GM18858 (cell line): ENCODE data around the gene TSC22D2.

Source experiments
- ATAC-seq: cut with Tn5 transposase; IDR thresholded peaks from one replicate; pipeline ENCODE4 v1.9.1; 2021; ENCODE audit not compliant: unreplicated experiment

The TSC22D2 gene

DNA sequence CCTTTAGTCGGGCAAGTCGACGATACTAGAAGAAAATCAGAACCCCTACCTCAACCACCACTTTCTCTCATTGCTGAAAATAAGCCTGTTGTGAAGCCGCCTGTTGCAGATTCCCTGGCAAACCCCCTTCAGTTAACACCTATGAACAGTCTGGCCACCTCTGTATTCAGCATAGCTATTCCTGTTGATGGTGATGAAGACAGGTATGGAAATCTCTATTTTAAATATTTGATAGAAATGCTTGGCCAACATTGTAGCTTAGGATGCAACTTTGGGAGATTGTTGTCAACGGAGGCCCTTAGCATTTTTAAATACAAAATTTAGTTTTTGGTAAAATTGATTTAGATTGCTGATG is 3.0 kb downstream of the TSC22D2 start:
- no peak for ATAC-seq

DNA sequence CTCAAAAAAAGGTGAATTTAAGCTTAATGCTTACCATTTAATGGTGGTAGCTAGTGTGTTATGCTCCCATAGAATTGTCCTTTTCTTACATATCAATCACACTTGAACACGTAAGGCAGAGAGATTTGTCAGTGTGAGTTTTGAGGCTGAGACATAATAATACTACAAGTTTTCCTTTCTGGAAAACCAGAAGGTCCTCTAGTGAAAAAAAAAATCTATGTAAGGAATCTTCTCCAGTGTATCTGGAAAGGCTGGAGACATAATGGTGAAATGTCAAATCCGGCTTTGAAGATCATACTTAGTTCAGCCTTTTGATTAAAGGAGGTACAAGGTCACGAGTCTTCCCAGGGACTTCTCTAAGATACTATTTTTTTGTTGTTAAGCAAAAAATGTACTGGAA is 3.4 kb downstream of the TSC22D2 start:
- no peak for ATAC-seq

DNA sequence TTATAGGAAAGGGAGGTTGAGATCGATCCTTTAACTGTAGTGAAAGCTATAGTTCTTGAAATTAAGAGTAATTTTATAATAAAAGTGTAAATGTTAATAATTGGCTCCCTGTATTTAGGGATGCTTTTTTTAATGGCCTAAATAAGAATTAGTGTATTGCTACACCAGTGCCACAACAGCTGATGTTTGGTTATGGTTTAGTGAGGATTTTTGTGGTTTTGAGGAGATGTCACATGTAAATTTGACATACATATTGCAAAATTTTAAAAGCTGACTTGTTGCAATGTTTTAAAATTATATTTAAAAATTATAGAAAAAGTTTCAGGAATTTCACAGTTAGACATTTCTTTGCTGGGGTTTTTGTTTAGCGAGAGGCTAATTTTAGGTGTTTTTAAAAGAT is 3.9 kb downstream of the TSC22D2 start:
- no peak for ATAC-seq

DNA sequence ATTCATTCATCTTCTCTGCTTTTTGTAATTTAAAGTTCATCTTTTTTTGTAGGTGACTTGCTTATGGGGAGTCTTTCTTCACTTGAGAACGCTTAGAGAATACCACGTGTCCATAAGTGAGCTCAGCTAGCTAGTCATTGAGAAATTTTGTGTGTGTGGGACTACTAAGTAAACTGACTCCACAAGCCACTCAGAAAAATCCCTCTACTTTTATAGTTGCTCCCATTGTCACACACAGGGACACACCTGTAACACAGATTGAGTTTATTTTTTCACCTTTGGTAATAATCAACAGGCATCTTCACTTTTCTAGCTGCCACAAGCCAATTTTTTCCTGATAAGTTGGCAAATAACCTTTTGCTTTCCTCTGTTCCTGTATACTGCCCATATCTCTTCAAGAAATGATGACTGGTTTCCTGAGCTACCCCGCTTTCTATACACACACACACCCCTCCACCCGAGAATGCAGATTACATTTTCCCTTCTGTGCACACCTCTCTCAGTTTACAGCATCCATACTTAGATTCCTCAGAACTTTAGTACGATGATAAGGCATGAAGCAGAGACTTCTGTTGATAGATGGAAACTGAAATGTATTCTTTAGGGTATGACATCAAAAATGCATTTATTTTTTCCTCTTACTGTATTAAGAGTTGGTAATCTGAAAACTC is 4.6 kb downstream of the TSC22D2 start:
- no peak for ATAC-seq

DNA sequence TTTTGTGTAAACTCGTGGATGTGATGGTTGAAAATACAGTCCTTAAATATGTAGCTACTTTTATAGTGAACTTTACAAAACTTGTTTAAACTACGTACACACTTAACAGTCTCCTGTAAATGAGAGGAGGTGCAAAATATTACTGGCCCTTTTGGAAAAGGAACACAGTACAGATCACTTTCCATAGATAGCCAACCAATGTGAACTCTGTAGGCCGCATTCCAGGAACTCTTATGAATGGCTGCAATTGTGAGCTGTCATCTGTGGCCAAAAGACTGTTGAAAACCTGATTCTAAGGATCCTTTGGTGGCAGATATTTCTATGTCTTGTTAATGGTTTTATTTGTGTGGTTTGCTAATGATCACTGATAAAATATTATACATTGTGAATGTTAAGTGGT is 6.2 kb downstream of the TSC22D2 start:
- no peak for ATAC-seq

DNA sequence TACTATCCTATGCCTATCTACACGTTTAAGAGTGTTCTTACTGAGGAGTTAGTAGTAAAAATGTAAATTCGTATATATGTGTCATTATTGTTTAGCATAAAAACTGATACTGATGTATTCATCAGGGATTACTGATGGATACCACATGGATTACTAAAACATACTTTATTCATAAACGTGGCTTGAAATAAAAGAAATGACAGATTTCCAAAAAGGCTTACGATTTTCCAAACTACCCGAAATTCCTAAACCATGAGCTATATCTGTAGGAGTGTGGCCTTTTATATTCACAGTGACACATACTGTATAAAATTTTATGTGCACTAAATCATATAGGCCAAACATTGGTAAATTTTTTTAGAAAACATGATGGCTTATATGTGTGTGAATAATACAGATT is 6.9 kb downstream of the TSC22D2 start:
- ATAC-seq = no peak

DNA sequence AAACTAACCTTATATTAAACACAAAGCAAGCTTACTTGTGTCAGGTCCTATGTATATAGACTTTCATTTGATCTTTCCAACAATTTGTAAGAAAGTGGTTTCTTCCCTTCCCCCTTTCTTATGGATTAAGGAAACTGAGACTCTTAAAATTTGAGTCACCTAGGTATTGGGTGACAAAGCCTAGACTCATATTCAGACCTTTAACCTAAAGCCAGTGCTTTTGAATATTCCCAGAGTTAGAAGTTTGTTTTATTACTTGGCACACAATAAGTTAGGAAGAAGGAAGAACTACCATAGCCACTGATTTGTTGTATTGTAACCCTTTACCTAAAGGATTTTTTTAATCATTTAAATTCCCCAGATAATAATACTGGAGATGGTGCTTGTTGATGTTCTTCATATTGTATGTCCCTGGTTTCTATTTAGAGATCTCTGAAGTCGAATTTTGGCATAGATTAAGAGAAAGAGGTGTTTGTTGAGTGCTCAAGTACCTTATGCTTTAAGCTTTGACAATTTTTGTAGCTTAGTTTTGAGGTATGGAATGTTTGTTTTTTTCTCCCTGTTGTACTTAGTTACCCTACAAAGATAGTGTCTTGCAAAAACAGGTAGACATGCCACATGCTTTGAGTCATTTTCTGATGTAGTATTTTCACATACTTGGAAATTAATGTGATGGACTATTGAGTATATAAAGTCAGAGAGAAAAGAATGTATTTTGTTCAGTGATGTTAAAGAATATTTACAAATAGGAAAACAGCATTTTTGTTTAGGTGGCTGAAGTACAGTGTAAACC is 11.2 kb downstream of the TSC22D2 start:
- no peak for ATAC-seq

DNA sequence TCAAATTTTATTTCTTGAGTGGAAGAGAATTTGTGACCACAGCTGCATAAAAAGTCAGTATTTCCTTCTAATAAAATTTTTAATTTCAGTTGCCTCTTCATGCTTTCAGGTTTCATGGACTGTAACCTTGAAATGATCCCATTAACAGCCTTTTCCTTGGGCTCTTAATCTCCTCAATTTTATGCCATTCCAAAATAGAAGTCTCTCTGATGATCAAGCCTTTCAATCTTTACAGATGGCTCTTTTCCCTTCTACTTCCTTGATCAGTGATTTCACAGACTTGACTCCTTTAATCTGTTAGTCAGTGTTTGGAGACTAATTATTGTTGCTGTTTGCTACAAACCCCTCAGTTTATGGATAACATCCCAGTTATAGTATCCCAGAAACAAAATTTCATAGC is 11.9 kb downstream of the TSC22D2 start:
- ATAC-seq = no peak

DNA sequence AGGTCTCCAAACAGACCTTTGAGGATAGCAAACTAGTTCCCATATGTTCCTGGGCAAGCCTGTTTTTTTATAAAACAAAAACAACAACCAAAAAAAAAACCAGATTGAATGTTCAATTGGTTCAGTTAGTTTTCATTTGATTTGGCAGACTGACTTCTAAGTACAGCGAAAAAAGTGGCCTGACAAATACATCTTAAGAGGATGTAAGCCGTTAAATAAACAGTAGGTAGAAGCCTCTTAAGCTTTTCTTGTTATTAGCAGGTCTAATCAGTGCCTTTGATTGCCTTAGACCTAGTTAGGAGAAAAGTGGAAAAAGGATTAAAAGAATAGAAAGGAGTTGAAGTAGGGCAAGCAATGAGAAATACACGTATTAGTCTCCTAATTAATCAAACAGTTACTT is 13.2 kb downstream of the TSC22D2 start:
- ATAC-seq = no peak

DNA sequence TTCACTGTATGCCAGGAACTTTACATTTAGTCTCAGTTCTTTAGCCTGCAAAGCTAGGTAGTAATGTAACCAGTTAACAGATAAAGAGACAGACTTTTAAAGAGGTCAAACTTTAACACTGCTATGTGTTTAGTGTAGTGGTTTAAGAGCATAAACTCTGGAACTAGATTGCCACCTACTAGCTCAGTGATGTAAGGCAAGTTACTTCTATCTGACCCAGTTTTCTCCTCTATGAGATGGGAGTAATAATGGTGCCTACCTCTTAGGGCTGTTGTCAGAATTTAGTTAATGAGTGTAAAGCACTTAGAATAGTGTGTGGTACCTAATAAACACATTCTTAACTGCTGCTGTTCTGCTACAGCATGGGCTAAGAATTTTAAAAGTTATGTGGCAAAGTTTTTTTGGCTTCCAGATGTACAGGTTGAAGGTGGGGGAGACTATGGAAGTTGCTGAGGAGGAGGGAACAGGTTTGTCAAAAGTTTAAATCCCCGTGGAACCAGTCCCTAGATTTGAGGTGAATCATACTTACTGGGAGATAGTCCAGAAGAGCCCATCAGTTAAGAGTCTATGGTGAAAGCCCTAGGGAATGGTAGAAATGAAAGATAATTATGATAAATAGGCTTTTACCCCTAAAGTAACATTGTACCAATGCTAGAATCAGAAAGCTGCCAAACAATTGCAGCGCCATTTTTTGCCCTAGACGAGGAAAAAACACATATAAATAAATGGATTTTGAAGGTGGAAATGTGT is 13.9 kb downstream of the TSC22D2 start:
- ATAC-seq = no peak

DNA sequence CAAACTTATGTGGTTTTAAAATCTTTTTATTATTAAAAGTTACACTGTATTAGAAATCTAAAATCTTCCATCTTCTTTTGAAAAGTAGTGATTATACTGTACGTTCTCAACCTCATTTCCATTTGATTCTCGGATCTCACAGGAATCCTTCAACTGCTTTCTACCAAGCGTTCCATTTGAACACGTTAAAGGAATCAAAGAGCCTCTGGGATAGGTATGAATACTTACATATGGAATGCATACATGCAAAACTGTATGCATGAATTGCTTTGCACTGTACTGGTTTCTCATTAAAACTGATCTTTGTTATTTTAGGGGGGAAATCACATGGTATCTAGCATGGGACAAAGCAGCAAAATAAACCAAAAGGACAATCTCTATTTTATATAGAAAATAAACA is 14.8 kb downstream of the TSC22D2 start:
- ATAC-seq = no peak

DNA sequence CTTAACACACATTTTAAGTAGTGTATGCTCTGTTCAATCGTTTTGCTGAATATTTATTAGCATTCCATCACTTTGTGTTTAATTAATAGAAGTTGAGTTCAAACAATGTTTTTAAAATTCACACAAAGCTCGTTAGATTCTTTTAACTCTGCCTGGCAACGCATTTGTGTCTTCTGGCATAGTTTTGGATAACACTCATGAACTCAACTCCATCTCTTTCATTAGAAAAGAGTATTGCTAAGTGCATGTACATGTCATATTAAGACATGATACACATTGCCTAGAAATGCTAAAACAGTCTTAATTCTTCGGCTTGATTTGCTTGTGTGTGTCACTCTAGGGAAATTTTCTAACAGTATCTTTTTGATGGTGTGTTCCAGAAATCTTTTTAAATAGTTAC is 15.7 kb downstream of the TSC22D2 start:
- ATAC-seq = no peak

DNA sequence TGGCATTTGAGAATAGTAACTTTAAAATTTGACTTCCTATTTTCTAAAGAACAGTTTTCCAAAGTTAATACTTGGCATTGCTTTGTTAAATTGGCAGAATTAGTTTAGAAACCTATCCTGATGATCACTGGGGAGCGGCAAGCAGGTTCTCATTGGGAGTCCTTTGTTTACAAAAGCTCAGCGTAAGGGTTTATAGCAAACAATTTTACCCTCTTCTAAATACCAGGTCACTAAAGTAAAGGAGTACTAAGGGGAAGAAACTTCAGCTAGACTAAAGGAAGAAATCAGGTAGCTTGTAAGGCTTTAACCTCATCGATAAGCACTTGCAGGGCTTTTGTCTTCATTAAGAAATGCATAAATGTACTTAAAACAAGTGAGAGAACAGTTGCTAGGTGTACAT is 18.2 kb downstream of the TSC22D2 start:
- ATAC-seq = no peak

DNA sequence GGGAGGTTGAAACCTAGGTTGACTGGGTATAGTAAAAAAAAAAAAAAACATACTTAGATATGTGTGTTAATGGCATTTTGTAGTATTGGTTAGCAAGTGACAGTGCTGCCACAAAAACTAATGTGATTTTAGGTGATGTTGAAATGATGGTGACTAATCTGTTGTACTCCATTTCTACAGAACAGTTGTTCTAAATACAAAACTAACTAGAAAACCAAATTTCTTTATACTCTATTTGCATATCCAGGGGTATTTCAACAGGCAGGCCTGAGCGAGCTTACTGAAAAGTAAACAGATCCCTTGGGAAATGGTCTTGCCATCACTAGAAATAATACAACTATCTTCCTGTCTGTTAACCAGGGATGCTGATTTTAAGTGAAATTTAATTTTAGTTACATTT is 20.5 kb downstream of the TSC22D2 start:
- ATAC-seq = no peak

DNA sequence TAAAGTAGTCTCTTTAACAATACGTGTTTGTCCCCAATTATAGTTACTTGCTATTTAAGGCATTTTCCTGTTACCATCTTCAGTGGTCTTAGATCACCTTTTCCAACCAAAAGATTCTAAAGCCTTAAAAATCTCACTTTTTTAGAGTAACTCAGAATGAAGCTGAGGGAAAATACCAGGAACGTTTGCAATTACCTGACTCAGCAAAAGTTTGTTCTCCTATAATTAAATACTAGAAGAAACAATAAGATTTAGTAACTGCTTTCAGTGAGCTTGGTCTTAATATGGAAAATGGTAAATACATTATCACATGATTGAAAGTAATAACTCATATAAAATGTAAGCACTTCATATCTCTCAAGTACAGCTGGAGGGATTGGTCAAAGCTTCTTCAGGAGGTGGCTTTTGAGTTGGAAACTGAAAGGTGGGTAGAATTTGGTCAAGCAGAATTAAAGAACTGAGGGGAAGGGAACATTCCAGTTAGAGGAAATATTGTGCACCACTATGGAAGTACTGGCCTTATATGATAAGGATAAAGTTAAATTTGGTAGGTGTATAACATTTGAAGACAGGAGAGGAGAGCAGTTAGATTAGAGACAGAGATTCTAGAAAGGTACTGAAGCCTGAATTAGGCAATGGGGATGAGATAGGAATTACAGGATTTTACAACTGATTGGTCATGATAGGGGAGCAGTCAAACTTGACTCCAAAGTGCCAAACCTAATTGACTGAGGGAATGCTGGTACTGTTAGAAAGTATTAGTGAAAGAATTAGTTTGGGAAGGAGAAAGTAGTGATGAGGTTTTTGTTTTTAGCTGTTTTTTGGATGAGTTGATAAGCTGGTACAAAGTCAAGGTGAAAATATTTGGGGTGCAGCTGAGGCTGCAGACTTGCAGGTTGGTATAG is 21.9 kb downstream of the TSC22D2 start:
- ATAC-seq = no peak

DNA sequence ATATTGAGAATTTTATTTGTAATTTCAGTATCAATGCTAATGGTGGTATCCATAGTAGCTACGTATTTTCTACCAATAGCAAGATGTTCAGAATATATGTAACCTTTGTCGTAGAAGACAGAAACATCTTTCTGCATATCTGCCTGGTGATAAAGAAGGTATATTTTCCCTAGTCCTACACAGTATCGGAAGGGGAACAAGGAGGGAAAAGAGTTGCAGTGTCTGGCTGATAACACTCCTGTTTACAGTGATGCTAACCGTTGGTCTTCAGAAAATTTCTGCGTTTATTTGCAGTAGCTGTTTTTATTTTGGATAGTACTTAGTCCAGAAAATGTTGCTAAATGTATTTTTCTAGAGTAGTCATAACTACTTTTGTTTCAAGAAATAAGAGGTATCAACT is 25.2 kb downstream of the TSC22D2 start:
- ATAC-seq = no peak

DNA sequence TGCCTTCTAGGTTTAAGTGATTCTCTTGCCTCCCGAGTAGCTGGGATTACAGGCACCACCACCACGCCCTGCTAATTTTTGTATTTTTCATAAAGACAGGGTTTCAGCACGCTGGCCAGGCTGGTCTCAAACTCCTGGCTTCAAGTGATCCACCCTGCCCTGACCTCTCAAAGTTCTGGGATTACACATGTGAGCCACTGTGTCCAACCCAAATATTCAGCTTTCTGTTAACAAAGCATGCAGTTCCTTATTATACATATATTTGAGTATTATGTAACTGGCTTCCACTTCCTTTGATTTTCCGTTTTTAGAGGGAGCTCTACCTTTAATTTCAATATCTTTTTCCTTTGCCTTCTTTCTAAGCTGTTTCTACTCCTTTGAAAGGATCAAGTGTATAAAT is 26.1 kb downstream of the TSC22D2 start:
- ATAC-seq = no peak

DNA sequence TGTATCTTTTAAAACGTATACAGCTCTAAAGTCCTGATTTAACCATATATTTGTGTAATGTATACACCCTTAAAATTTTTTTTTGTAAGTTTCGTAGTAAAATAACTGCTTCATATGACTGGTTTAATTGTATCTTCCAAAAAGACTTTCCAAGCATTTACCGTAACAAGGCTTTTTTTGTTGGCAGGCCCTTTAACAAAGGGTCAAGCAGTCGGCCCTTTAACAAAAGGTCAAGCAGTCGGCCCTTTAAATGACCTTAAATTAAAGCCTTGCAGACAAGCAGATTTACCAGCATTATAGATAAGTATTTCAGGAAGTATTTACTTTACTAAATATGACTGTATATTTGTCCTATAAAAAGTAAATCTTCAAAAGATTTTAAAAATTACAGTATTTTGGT is 28.1 kb downstream of the TSC22D2 start:
- ATAC-seq = no peak

DNA sequence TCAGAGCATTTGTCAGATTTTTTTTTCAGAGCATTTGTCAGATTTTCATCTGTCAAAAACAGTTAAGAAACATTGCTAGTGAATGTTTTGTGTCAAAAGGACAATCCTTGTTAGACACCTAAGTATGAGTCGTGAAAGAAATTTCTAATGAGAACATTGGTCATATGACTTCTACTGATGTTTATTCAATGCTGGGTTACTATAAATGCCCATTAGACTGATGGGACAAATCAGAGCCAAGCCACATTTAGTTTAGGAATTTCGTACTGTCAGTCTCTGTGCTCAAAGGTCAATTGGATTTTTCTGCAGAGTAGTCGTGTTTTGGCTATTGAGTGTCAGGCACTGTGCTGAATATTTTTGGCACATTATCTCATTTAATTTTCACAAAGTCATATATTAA is 31.6 kb downstream of the TSC22D2 start:
- no peak for ATAC-seq

DNA sequence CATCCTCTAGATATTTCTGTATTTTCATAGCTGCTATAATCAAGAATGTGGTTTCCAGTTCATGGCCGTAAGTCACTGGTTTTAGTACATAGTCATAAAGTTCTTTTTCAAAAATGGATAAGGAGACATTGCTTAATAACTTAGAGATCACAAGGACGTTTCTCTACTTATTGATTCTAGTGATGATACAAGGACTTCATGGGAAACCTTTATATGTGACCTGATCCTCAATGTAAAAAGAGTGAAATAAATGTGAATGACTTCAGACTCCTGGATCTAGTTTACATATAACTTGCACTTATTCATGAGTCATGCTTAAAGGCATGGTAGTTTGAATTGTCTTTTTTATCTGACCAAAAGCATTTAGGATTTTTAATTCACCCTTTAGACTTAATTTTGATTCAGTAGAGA is 35.2 kb downstream of the TSC22D2 start:
- ATAC-seq = no peak

DNA sequence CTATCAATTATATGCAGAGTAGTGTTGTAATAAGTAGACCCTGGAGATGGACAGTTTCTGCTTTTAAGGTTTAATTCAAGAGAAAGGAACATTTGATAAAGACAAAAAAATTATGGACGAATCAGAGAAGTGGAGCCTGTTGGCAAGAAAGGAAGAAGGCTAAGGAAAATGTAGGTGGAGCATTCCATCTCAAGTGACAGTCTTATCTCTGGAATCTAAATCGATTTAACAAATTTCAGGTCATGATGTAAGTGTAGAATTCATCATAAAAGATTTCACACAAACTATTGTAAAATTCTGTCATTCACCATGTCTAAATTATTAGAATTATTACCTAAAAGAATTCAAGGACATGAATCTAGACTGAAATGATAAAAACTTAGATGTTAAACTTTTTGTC is 36.3 kb downstream of the TSC22D2 start:
- ATAC-seq = no peak
